SH-SY5Y (cell line): Measurements from ENCODE around the gene PPP1R14B.

ENCODE experiments used
- GATA2 ChIP-seq: IDR thresholded peaks from 2 replicates; pipeline ENCODE4 v1.6.1; 2011; ENCODE audit warnings: mild to moderate bottlenecking, low read depth, low read length
- GATA3 ChIP-seq: IDR thresholded peaks from 2 replicates; pipeline ENCODE4 v1.6.1; 2011; ENCODE audit warnings: low read depth, mild to moderate bottlenecking, low read length, moderate library complexity

- TF ChIP-seq GATA2 (no peak), GATA3 (no peak)
Observed at GRCh38 chr11:64244107-64244506, 2.6 kb downstream of the PPP1R14B start.
